Fibroblast of lung (primary cell): ENCODE results near the gene ADCY9. TPM values are rescaled to one million over a fixed set of nuclear protein-coding genes. Genes with fewer than 3 reads are reported as not detected.
"Not testable (repeated sequence)": the region's sequence is repeated elsewhere in the genome, so short reads cannot be mapped to it uniquely, and the experiment has no call there.

Experiments used
- DNase-seq, 2 donors: peaks; one replicate each; pipeline versions ENCODE4 v3.0.0 to v3.0.0-alpha.2; 2010; ENCODE audit warnings: low read depth in 2 of 2
- H2AFZ ChIP-seq: 2 replicates; pipeline ENCODE4 v1.5.1; 2012; ENCODE audit warnings: low read length, control low read depth, inconsistent platforms
- H3K27ac ChIP-seq: 2 replicates; pipeline ENCODE4 v1.5.1; 2011; ENCODE audit warnings: low read length, control low read depth; ENCODE audit not compliant: insufficient read depth
- H3K27me3 ChIP-seq: 2 replicates; pipeline ENCODE4 v1.5.1; 2011; ENCODE audit warnings: mild to moderate bottlenecking, low read length; ENCODE audit not compliant: control insufficient read depth, insufficient read depth
- H3K36me3 ChIP-seq: 2 replicates; pipeline ENCODE4 v1.5.1; 2011; ENCODE audit warnings: low read length; ENCODE audit not compliant: control insufficient read depth, insufficient read depth
- H3K4me1 ChIP-seq: 2 replicates; pipeline ENCODE4 v1.5.1; 2011; ENCODE audit warnings: low read length; ENCODE audit not compliant: control insufficient read depth, insufficient read depth; ENCODE audit errors: extremely low read depth
- H3K4me2 ChIP-seq: 2 replicates; pipeline ENCODE4 v1.5.1; 2011; ENCODE audit warnings: low read length, control low read depth; ENCODE audit not compliant: insufficient read depth; ENCODE audit errors: extremely low read depth
- H3K4me3 ChIP-seq, 4 experiments: fragments of 200-600 bp in 1 of 4; sonication (generic) in 1 of 4; replicated peaks in 1 of 4; 2 replicates each; pipeline ENCODE4 v1.5.1; 2011 to 2016; ENCODE audit warnings: low read length in 4 of 4, low read depth in 3 of 4, mild to moderate bottlenecking in 3 of 4, control low read depth in 2 of 4, inconsistent platforms in 1 of 4, mixed read lengths in 1 of 4; ENCODE audit not compliant: insufficient read depth in 1 of 4; ENCODE audit errors: control extremely low read depth in 1 of 4
- H3K79me2 ChIP-seq: 2 replicates; pipeline ENCODE4 v1.5.1; 2012; ENCODE audit warnings: mild to moderate bottlenecking, low read length, inconsistent platforms; ENCODE audit not compliant: control insufficient read depth, insufficient read depth
- H3K9ac ChIP-seq: 2 replicates; pipeline ENCODE4 v1.5.1; 2011; ENCODE audit warnings: mild to moderate bottlenecking, low read length, control low read depth; ENCODE audit not compliant: insufficient read depth
- H3K9me3 ChIP-seq: 2 replicates; pipeline ENCODE4 v1.5.1; 2012; ENCODE audit warnings: low read depth, low read length; ENCODE audit not compliant: control insufficient read depth, insufficient read depth
- H4K20me1 ChIP-seq: 2 replicates; pipeline ENCODE4 v1.5.1; 2011; ENCODE audit warnings: low read length; ENCODE audit not compliant: control insufficient read depth, insufficient read depth; ENCODE audit errors: extremely low read depth
- CTCF ChIP-seq, 2 donors: IDR thresholded peaks in 1 of 2; conservative IDR thresholded peaks in 1 of 2; 1 replicate in 1 of 2; 2 replicates in 1 of 2; pipeline ENCODE4 v1.5.1; 2011 to 2012; ENCODE audit warnings: low read length in 2 of 2, control low read depth in 1 of 2, inconsistent platforms in 1 of 2, low read depth in 1 of 2, mild to moderate bottlenecking in 1 of 2
- EZH2 ChIP-seq: IDR thresholded peaks from 2 replicates; pipeline ENCODE4 v1.5.1; 2012; ENCODE audit warnings: low read length, control low read depth, mild to moderate bottlenecking; ENCODE audit errors: missing control alignments
- polyA plus RNA-seq, 2 donors: library from polyadenylated mRNA; depleted of rRNA in 1 of 2; stranded (reverse) in 1 of 2; unstranded in 1 of 2; fragments of >200 nt; gene quantifications; 2 replicates each; pipeline ENCODE4 v1.2.1, GENCODE V29; 2011 to 2012; ENCODE audit warnings: missing spikeins in 1 of 2
- total RNA-seq: library from RNA; depleted of rRNA; stranded (reverse); fragments of >200 nt; gene quantifications from 2 replicates; pipeline ENCODE4 v1.2.1, GENCODE V29; 2014

ADCY9 gene
- total and polyA plus RNA-seq, 2 donors (not counting 1 experiment from before 2014, with no cell fraction given) = 22.1 to 37.0 TPM

- Histone ChIP-seq H3K4me3 (peak overlapping the region in 1 of 4 experiments; percentile 47), H3K4me1 (peaks cover 23% of the 10 kb centered on the region), H3K27ac (no peak overlapping the region), H3K4me2 (peak overlapping the region; percentile 89), H2AFZ (no peak overlapping the region), H3K9ac (no peak overlapping the region), H3K79me2 (no peaks in the 10 kb centered on the region), H4K20me1 (no peaks in the 10 kb centered on the region), H3K9me3 (no peaks in the 10 kb centered on the region), H3K36me3 (no peaks in the 10 kb centered on the region), H3K27me3 (no peaks in the 10 kb centered on the region)
- DNase-seq = no peak
- TF ChIP-seq EZH2 (no peak), CTCF (conservative IDR thresholded peaks at IDR 0.05 in 1 of 2, IDR thresholded peaks at IDR 0.05 in 1 of 2; ENCODE audit: low read depth in 1 of 2, low read length in 2 of 2) (no peak)
Measured at GRCh38 chr16:3948378-3948995, 167.8 kb downstream of the ADCY9 start.

- no peaks in the 10 kb centered on the region for H3K27me3 ChIP-seq
- H3K27ac ChIP-seq = peak overlapping the region; percentile 75
- TF ChIP-seq EZH2 (no peak), CTCF (conservative IDR thresholded peaks at IDR 0.05 in 1 of 2, IDR thresholded peaks at IDR 0.05 in 1 of 2; ENCODE audit: low read depth in 1 of 2, low read length in 2 of 2) (no peak)
Measured at GRCh38 chr16:3946604-3947180, 169.6 kb downstream of the ADCY9 start.

GRCh38 chr16:3945751-3946603 is 170.3 kb downstream of the ADCY9 start:
- no peaks in the 10 kb centered on the region for H4K20me1 ChIP-seq
- H3K9ac ChIP-seq = no peak overlapping the region
- no peak overlapping the region for H2AFZ ChIP-seq

More at GRCh38 chr16:3946604-3947180, 169.6 kb downstream of the ADCY9 start:
- no peak for DNase-seq
- H3K9ac ChIP-seq = no peak overlapping the region
- peaks cover 2% of the 10 kb centered on the region for H3K36me3 ChIP-seq
- peak overlapping the region; percentile 25 for H3K4me2 ChIP-seq
- no peaks in the 10 kb centered on the region for H3K79me2 ChIP-seq
- peaks cover 19% of the 10 kb centered on the region for H3K4me1 ChIP-seq
- H3K9me3 ChIP-seq = no peaks in the 10 kb centered on the region
- no peak overlapping the region for H3K4me3 ChIP-seq
- no peaks in the 10 kb centered on the region for H4K20me1 ChIP-seq
- H2AFZ ChIP-seq = no peak overlapping the region

GRCh38 chr16:3944457-3944856 is 171.8 kb downstream of the ADCY9 start:
- not testable (repeated sequence) for H3K9ac ChIP-seq, H3K36me3 ChIP-seq

More at GRCh38 chr16:3945751-3946603, 170.3 kb downstream of the ADCY9 start:
- H3K4me1 ChIP-seq = peaks cover 16% of the 10 kb centered on the region
- TF ChIP-seq CTCF (conservative IDR thresholded peaks at IDR 0.05 in 1 of 2, IDR thresholded peaks at IDR 0.05 in 1 of 2; ENCODE audit: low read depth in 1 of 2, low read length in 2 of 2) (no peak), EZH2 (no peak)
- no peak overlapping the region for H3K4me3 ChIP-seq
- no peaks in the 10 kb centered on the region for H3K79me2 ChIP-seq
- no peaks in the 10 kb centered on the region for H3K9me3 ChIP-seq
- H3K36me3 ChIP-seq = peaks cover 2% of the 10 kb centered on the region
- peak; percentile 97 to 98 for DNase-seq
- peak overlapping the region; percentile 75 for H3K27ac ChIP-seq
- no peaks in the 10 kb centered on the region for H3K27me3 ChIP-seq
- H3K4me2 ChIP-seq = peak overlapping the region; percentile 52

More at GRCh38 chr16:3944457-3944856, 171.8 kb downstream of the ADCY9 start:
- not testable (repeated sequence) for H3K4me3 ChIP-seq, H2AFZ ChIP-seq, DNase-seq, H3K27ac ChIP-seq, H3K9me3 ChIP-seq, H3K79me2 ChIP-seq, H4K20me1 ChIP-seq, H3K4me2 ChIP-seq, H3K4me1 ChIP-seq, H3K27me3 ChIP-seq
